Vagina (tissue), 2 donors: Measurements from ENCODE around the gene RASD1. TPM values are rescaled to one million over a fixed set of nuclear protein-coding genes. Genes with fewer than 3 reads are reported as not detected.

Source experiments
- DNase-seq, 2 donors: peaks; one replicate each; pipeline ENCODE4 v3.0.0-alpha.2; 2017; ENCODE audit errors: extremely low spot score in 2 of 2
- H3K27ac ChIP-seq: fragments of 200-600 bp; sonication (generic); one replicate; pipeline ENCODE4 v1.5.1; 2019
- H3K27me3 ChIP-seq: fragments of 200-600 bp; sonication (generic); one replicate; pipeline ENCODE4 v1.5.1; 2019
- H3K36me3 ChIP-seq, 2 donors: fragments of 200-600 bp; sonication (generic); one replicate each; pipeline ENCODE4 v1.5.1; 2017 to 2019
- H3K4me1 ChIP-seq: fragments of 200-600 bp; sonication (generic); one replicate; pipeline ENCODE4 v1.5.1; 2019
- H3K4me3 ChIP-seq, 2 donors: fragments of 200-600 bp; sonication (generic); 1 replicate in 1 of 2; 2 replicates in 1 of 2; pipeline ENCODE4 v1.5.1; 2016 to 2019
- H3K9me3 ChIP-seq: fragments of 200-600 bp; sonication (generic); one replicate; pipeline ENCODE4 v1.5.1; 2019
- CTCF ChIP-seq, 3 experiments: fragments of 450-650 bp in 2 of 3; fragments of 200-600 bp in 1 of 3; sonication (generic) in 1 of 3; IDR thresholded peaks; one replicate each; pipeline ENCODE4 v1.5.1; 2017 to 2019; ENCODE audit warnings: antibody characterized with exemption in 3 of 3, mild to moderate bottlenecking in 2 of 3, moderate library complexity in 2 of 3
- POLR2A ChIP-seq, 2 donors: fragments of 450-650 bp; IDR thresholded peaks; one replicate each; pipeline ENCODE4 v1.6.1; 2017; ENCODE audit warnings: antibody characterized with exemption in 2 of 2, mild to moderate bottlenecking in 2 of 2, moderate library complexity in 2 of 2
- POLR2AphosphoS5 ChIP-seq, 2 donors: sonication (generic); formaldehyde crosslinking; IDR thresholded peaks; one replicate each; pipeline ENCODE4 v1.9.0; 2017; ENCODE audit warnings: antibody characterized with exemption in 2 of 2, mild to moderate bottlenecking in 2 of 2, low read depth in 1 of 2; ENCODE audit not compliant: insufficient read depth in 1 of 2
- intact Hi-C: fragments of 100-400 bp; cut with DNase I; formaldehyde crosslinking; loops from one replicate; pipeline ENCODE4 v1.15.1; 2023
- total RNA-seq: library from RNA; depleted of rRNA; stranded (reverse); fragments of >200 nt; gene quantifications from one replicate; pipeline ENCODE4 v1.2.3, GENCODE V29; 2016

The RASD1 gene
- total RNA-seq, 1 donor from 2014 or later, result 227 TPM

- H3K27ac ChIP-seq, result no peak overlapping the region
- no peak for TF ChIP-seq POLR2A (IDR thresholded peaks at IDR 0.05)
- no peak for TF ChIP-seq POLR2AphosphoS5 (IDR thresholded peaks at IDR 0.05; ENCODE audit: insufficient read depth in 1 of 2, low read depth in 1 of 2)
- TF ChIP-seq CTCF (IDR thresholded peaks at IDR 0.05), result no peak
- H3K4me1 ChIP-seq, result peaks cover 34% of the 10 kb centered on the region
- H3K4me3 ChIP-seq, result no peak overlapping the region
- no peaks in the 10 kb centered on the region for H3K36me3 ChIP-seq
- H3K27me3 ChIP-seq, result no peaks in the 10 kb centered on the region
- intact Hi-C loops, result loop anchor here (2.0 to 10.0 kb wide), 3 partner anchors 69 to 141 kb away; no protein-coding TSS in a partner anchor
- H3K9me3 ChIP-seq, result no peaks in the 10 kb centered on the region
- DNase-seq, result no peak
These were observed 1.8 kb upstream of the RASD1 start for GRCh38 chr17:17497845-17498520.

GRCh38 chr17:17497065-17497844 is 1.1 kb upstream of the RASD1 start:
- peaks cover 0 to under 1% of the 10 kb centered on the region in 2 donors for H3K36me3 ChIP-seq
- peak overlapping the region; percentile 64 to 72 for H3K4me3 ChIP-seq
- H3K27me3 ChIP-seq, result no peaks in the 10 kb centered on the region
- no peaks in the 10 kb centered on the region for H3K9me3 ChIP-seq
- TF ChIP-seq POLR2AphosphoS5 (IDR thresholded peaks at IDR 0.05; ENCODE audit: insufficient read depth in 1 of 2, low read depth in 1 of 2) (no peak), CTCF (IDR thresholded peaks at IDR 0.05) (no peak), POLR2A (IDR thresholded peaks at IDR 0.05) (no peak)
- no peak for DNase-seq
- peaks cover 34% of the 10 kb centered on the region for H3K4me1 ChIP-seq
- intact Hi-C loops, result loop anchor here (2.0 to 10.0 kb wide), 3 partner anchors 70 to 140 kb away; no protein-coding TSS in a partner anchor
- peak overlapping the region; percentile 93 for H3K27ac ChIP-seq

GRCh38 chr17:17495536-17496188 is 533 bp downstream of the RASD1 start:
- H3K27ac ChIP-seq, result peak overlapping the region; percentile 93
- no peaks in the 10 kb centered on the region for H3K9me3 ChIP-seq
- peak overlapping the region; percentile 64 to 72 for H3K4me3 ChIP-seq
- H3K4me1 ChIP-seq, result peaks cover 34% of the 10 kb centered on the region
- intact Hi-C loops, result loop anchor here (2.0 to 10.0 kb wide), 3 partner anchors 71 to 138 kb away; no protein-coding TSS in a partner anchor
- H3K36me3 ChIP-seq, result peaks cover 0 to 13% of the 10 kb centered on the region in 2 donors
- no peaks in the 10 kb centered on the region for H3K27me3 ChIP-seq
- TF ChIP-seq POLR2AphosphoS5 (IDR thresholded peaks at IDR 0.05; ENCODE audit: insufficient read depth in 1 of 2, low read depth in 1 of 2) (peak in 1 of 2 donors; percentile 1), CTCF (IDR thresholded peaks at IDR 0.05) (no peak)
- DNase-seq, result no peak

GRCh38 chr17:17494870-17495535 is 1.2 kb downstream of the RASD1 start:
- DNase-seq, result no peak
- peaks cover 0 to 13% of the 10 kb centered on the region in 2 donors for H3K36me3 ChIP-seq
- H3K4me3 ChIP-seq, result peak overlapping the region; percentile 64 to 72
- no peaks in the 10 kb centered on the region for H3K9me3 ChIP-seq
- no peak for TF ChIP-seq CTCF (IDR thresholded peaks at IDR 0.05)
- TF ChIP-seq POLR2AphosphoS5 (IDR thresholded peaks at IDR 0.05; ENCODE audit: insufficient read depth in 1 of 2, low read depth in 1 of 2), result peak in 1 of 2 donors; percentile 56
- TF ChIP-seq POLR2A (IDR thresholded peaks at IDR 0.05), result no peak
- H3K4me1 ChIP-seq, result peaks cover 34% of the 10 kb centered on the region
- H3K27ac ChIP-seq, result peak overlapping the region; percentile 93
- H3K27me3 ChIP-seq, result no peaks in the 10 kb centered on the region
- intact Hi-C loops, result loop anchor here (5.0 to 10.0 kb wide), 2 partner anchors 120 to 138 kb away; no protein-coding TSS in a partner anchor
